GM18499 (cell line): ENCODE results near the gene NECTIN1.

Experiments
- ATAC-seq: cut with Tn5 transposase; IDR thresholded peaks from one replicate; pipeline ENCODE4 v1.9.1; 2021; ENCODE audit warnings: moderate number of reproducible peaks; ENCODE audit not compliant: insufficient read depth, unreplicated experiment

Gene NECTIN1

DNA sequence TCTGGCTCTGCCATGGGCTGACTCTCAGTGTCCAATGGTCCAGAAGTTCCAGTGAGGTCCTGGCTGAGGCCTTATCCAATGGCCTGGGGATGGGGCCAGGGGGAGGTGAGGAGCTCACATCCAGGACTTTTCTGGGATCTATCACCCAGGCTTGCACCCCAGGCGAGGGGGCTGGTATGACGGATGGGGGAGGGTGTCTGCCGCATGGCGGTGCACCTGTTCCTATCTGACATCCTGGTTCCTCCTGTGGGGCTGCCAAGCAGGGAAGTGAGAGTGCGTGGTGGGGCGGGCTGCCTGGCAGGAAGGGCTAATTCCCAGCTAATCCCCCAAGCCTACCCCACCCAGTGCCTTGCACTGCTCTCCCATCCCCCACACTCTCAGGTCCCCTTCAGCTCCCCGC lies 102.1 kb downstream of the NECTIN1 start:
- no peak for ATAC-seq

DNA sequence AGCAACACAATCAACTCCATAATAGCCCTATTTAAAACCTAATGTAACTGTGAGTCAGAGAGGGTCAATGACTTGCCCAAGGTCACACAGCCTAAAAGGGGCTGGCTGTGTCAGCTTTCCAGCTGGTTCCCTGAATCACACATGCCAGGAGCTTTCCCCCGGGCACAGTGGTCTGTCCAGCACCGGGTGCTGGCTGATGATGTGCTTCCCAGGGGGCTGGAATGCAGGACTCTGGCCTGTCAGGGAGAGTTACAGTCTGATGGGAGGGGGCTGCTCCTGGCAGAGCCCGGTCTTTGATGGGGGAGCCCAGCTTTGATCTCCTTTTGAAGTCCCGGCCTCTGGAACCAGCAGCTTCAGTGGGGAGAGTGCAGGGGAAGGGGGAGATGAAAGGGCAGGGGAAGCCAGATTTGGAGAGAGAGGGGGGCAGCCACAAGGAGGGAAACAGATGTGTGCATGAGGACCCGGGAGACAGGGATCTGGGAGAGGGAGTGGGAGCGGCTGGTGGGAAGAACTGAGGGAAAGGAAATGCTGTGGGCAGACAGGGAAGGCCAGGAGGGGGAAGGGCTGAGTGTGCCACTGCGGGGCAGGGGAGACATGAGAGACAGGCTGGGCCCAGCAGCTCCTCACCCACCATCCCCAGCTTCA lies 102.7 kb downstream of the NECTIN1 start:
- no peak for ATAC-seq

DNA sequence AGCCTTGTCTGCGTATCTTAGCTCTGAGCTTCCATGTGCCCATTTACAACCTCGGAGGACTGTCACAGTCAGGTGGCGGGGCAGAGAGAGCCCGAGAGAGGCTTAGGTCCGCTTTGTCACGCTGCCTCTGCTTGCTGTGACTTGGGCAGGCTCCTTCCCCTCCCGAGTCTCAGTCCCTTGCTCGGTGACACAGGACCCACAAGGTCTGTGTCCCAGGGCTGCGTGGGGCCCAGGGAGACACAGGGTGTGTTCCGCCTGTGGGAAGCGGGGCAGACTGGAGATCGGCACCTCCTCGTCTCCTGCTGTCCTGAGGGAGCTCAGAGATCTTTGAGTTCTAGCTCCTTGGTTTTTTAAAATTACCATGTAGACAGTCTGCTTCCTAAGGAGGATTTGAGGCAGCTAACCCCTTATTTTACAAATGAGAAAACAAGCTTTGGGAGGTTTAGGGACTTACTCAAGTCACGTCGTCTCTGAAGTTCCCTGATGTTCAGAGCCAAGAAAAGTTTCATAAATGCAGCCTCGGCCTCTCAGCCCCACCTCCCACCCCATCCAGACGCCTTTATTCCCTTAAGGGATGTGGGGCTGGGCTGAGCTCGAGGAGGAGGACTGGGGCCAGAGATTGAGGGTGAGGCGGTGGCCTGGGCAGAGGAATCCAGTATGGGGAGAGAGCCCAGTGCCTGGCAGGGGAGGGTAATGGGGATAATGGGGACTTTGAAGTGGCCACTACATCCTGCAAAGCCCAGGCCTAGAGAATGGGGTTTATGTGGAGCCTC lies 103.6 kb downstream of the NECTIN1 start:
- ATAC-seq = no peak

DNA sequence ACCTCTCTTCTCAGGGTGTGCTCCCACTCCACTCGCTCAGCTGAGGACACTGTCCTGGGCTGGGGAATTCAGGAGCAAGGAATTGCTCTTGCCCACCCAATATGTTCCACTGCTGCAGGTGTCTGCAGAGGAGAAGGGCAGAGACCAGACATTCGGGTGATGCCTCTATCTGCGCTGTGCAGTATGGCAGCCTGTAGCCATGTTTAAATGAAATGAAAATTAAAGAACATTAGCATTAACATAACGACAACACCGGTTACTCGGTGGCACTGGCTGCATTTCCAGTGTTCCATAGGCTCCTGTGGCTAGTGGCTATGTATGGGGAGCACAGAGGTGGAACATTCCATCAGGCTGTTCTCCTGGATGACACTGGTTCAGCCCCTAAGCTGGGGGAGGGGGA lies 104.4 kb downstream of the NECTIN1 start:
- ATAC-seq = no peak

DNA sequence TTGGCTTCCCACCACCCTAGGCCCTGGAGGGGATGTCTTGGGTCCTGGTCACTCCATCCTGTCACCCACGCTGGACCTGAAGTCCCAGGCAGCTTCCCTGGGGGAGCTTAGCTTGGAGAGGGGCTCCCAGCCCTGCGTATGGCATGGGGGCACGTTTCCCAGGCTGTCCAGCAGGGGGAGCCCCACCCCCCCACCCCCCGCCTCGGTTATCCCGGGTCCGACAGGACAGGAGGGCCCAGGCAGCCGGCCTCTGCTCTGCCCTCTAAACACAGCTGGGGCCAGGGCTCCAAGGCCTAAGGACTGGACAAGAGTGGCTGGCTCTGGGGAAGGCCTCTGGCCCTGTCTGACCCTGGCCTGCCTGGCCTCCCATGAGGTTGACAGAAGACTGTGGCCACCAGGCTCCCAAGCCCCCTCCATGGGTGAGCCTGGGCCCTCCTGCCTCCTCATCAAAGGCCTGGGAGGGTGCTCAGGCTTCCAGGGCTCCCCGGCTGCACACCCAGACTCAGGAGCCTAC lies 104.8 kb downstream of the NECTIN1 start:
- no peak for ATAC-seq

DNA sequence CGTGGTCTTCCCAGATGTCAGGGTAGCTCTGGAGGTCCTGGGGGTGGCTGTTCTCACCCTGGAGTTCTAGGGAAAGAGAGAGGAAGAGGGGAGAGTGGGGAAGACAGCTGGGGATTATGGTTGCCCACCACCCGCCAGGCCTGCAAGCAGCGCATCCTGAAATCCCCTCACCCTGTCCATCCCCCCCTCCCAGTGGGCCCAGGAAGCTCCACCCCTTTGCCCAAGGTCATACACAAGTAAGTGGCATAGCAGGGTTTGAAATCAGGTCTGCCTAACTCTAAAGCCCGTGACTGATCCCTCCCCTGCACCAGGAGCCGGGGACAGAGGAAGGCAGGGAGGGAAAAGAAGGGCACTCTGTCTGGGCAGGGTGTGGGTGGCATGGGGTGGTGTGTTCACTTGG lies 105.3 kb downstream of the NECTIN1 start:
- ATAC-seq = no peak

DNA sequence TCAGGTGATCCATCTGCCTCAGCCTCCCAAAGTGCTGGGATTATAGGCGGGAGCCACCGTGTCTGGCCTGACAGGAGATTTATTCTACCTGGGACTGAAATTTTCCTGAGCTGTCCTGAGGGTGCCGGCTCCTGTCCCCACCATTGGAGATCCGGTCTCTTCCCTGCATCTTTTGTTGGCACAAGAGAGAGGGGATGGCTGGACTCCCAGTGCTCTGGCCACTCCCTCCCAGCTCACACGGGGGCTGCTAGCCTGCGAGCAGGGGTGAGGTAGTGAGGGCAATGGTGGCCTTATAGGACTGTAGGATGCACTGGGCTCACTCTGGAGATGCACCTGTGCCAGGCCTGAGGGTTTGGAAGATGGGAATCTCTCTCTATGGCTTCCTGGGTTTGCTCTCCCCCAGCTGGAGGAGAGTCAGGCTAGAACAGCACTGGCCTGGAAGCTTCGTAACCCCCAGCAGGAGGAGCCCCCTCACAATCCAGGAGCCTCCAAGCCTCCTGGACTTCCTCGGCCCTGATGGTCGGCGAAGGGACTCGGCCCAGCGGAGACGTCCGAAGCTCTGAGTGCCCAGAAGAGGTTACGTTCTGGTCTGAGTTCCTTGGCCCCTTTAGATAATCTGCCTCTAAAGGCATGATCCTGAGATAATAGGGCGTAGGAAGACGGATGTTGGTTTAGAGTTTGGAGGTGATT lies 106.4 kb downstream of the NECTIN1 start:
- ATAC-seq = no peak

DNA sequence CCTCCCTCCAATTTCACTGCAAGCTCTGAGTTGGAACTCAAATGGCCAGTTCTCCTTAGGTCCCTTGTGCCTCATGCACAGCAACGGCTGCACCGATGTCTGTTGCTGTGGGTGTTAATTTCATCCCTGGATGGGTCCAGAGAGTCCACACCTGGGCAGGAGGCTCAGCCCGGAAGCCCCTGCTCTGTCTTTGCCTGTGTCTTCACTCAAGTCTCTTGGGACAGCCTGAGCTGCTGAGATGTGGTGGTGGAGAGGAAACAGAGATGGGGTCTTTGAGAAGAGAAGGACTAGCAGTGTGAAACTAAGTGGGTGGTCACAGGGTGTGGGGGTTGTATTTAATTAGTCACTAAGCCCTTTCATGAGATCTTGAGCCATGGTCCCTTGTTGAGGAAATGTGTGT lies 109.3 kb downstream of the NECTIN1 start:
- ATAC-seq = no peak

DNA sequence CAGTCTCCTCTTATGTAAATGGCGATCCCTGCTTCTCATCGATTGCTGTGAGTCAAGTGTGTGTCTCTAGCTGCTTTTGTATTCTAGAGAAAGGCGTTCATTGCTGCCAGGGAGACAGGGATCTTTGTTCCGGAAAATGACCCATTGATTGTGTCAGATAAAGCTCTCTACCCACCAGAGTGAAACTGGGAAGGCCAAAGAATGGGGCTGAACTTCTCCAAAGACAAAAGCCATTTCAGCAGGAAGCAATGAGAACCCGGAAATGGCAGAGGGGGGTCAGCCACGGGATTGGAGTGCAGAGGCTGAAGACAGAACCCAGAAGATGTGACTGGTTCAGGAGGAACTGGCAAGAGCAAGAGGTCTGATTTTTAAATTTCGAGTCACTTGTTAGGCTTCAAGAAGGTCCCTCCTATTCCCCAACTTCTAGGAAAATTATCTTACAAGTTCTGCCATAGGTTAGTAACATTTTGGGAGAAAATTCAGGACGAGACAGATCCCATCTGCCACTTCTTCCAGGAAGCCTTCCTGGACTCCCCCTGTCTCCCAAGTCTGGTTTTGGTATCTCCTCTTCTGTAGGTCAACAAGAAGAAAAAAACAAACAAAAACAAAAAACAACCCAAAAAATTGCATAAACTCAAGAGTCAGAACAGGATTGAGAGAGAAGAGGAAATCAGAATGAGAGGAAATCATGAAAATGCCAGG lies 110.6 kb downstream of the NECTIN1 start:
- ATAC-seq = no peak

DNA sequence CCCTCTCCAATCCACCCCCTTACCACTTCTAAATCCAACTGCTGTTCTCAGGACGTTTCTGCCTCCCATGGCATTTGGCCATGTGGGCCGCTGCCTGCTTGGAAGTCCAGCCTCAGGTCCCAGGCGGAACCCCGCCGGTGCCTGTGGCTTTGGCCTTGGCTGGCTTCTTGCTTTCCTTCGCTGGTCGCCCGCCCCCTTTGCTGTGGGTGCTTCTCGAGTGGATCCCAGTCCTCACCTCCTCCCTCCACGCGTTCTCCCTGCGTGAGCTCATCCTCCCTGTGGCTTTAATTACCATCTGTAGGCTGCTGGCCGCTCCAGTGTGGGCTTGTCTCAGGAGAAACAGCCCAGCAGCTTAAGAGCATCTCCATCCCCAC lies 111.7 kb downstream of the NECTIN1 start:
- no peak for ATAC-seq

DNA sequence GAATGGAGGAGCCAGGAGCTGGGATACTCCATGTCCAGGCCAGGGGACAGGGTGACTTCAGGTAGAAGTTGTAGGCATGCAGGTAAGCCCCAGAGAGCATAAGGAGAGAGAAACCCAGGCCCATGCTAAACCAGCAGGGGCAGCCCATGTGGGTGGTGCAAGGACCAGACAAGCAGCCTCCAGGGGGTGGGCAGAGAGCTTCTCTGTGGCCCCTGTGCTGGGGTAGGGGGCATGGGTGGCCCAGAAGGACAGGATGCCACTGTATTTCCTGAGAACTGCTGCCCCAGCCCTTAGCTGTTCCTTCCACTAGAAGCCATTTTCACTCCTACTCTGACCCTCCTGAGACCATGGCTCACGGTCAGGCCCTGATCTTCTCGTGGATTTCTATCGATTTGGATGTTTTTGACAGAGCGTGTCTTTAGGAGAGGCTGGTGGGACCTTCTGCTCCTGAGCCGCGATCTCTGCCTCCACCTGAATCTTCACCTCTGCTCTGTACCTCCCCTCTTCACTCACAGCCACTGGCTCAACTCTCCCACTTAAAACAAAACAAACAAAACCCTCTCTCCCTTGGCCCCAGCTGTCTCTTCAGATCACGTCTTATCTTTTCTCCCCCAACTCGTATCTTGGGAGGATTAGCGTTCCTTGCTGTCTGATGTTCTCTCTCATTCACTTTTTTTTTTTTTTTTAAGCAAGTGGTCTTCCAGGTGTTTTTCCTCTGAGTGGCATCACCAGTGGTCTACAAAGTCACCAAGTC lies 112.2 kb downstream of the NECTIN1 start:
- no peak for ATAC-seq

DNA sequence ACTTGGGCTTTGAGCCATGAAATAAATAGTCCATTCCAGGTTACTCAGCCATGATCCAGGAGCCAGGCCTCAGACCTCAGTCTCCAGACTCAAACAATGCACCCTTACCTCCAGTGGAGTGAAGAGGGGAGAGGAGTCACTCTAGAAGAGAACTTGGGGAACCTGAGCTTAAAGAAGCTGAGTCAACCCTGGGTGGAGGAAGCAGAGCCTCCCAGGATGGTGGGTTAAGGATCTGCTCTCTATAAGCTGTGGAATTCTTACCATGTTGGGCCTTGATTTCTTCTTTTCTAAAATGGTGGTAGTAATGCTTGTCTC lies 113.2 kb downstream of the NECTIN1 start:
- no peak for ATAC-seq

DNA sequence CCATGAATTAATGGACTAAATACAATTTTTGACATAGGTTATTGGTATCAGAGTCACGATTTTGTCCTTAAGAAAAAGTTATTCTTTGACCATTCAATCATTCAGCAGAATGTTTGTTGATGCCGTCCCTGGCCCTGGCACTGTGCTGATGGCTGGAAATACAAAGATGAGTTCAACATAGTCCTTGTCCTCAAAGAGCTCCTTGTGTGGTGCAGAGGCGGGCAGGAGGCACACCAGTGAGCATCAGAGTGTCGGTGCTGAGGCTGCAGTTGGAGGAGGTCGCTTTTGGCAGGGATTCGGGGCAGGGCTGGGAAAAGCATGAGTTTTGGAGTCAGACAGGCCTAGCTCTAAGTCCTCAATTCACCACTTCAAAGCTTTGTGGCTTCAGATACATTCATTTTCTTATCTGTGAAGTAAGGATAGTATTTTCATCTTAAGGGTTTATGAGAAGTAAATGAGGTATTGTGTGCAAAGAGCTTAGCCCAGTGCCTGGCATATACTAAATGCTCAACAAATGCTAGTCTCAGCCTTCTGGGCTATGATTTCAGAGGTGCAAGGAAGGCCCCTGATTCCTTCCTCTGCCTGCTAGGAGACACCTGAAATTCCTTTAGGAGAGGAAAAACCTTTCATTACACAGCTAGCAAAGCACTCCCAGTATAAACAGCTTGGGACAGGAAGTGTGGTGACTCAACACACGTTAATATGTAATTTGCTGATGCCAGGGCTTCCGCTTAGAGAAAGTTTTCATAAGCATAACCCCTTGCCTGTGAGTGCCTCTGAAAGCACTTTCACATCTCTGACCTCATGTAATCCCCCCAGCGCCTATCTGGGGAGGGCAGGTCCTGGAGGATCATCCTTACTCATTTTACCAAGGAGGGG lies 113.8 kb downstream of the NECTIN1 start:
- no peak for ATAC-seq

DNA sequence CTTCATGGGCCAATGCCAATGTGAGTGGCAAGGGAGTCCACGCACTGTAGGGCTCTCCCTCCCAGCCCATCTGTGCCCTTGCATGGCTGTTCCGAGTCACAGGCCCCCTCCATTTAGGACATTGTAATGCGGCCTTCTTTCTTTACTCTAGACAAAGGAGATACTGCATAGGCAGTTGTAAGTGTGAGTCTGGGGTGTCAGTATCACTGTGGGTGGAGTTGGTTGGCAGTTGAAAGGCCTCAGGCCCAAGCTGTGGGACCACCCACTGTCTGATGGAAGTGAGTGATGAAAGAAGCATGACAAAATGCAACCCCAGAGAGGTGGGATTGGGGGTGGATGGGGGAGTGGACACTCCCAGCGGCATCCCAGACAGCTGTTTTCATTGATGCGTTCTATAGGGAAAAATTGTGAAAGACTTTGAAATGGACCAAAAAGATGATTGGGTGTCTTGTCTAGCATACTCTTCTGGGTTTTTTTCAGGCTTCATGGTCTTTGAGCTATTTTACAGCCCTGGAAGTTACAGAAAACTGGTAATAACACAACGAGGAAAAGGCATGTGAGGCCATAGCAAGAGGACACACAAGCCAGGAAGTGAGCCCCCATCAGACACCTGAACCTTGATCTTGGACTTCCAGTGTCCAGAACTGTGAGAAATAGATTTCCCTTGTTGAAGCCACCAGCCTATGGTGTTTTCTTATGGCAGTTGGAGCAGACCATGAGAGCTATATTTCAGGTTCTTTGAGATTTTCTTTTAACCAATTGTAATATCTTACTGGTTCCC lies 114.6 kb downstream of the NECTIN1 start:
- no peak for ATAC-seq

DNA sequence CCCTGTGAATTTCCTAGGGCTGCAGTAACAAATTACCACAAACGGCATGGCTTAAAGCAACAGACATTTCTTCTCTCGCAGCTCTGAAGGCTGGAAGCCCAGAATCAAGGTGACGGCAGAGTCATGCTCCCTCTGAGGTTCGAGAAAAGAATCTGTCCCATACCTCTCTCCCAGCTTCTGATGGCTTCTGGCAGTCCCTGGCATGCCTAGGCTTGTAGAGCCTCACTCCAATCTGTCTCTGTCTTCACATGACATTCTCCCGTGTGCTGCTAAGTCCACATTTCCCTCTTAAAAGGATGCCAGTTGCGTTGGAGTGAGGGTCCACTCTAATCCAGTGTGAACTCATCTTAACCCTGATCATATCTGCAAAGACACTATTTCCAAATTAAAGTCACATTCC lies 116.2 kb downstream of the NECTIN1 start:
- no peak for ATAC-seq

DNA sequence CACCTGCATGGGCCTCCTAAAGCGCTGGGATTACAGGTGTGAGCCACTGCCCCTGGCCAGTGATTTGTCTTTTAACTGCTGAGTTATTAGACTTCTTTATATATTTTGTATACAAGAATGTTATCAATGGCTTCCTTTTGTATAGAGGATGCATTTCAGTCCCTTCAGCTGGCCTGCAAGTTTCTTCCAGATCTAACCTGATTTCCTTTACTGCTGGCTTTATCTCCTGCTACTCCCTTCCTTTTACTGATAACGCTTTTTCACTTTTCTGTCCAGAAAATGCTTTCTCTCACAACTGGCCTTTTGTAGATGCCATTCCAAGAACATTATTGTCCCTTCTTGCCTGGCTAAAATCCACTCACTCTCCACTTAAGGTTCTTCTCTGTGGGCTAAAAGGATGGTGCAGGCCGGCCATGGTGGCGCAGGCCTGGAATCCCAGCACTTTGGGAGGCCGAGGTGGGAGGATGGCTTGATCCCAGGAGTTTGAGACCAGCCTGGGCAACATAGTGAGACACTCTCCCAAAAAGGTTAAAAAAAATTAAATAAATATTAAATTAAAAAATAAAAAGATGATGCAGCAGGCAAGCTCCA lies 118.1 kb downstream of the NECTIN1 start:
- ATAC-seq = no peak

DNA sequence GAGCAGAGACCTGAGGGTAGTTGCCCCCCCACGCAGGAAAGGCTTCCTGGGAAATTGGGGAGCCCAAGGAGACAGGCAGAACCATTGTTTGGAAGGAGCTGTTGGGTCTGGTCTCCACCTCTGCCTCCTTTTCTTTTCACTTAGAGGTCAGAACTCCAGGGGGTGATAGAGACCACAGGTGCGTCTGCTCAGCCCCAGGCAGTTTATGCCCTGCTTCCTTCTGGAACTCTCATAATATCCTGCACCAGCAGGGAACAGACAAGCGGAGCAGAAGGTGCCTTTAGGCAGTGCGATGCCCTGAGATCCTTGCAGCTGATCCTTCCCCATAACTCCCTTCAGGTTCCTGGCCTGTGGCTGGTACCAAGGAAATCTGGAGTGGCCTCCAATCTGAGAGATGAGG lies 120.2 kb downstream of the NECTIN1 start:
- no peak for ATAC-seq

DNA sequence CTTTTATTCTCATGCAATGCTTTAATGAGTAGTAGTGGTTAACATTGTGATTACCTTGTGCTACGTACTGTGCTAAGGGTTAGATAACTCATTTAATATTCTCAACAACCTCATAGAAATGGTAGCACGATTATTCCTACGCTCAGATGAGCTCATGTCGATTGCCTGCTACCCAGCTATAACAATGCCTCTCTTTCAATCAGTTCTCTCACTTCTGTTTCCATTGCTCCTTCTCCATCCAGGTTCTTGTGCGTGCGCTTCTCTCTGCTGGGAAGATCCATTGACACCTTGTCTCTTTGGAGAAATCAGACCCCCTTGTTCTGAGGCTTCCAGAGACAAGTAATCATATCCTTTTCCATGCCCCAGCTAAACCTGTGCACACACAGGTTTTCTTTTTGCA lies 120.8 kb downstream of the NECTIN1 start:
- no peak for ATAC-seq
